H1 (cell line): ENCODE measurements around the gene MAST2.

Experiments used
- CTCF ChIP-seq, 3 experiments: IDR thresholded peaks; 1 replicate in 2 of 3; 2 replicates in 1 of 3; pipeline versions ENCODE4 v1.5.1 to v1.6.1; 2011; ENCODE audit warnings: low read length in 3 of 3, mild to moderate bottlenecking in 3 of 3, inconsistent platforms in 2 of 3, low read depth in 1 of 3, moderate library complexity in 1 of 3; ENCODE audit not compliant: insufficient read depth in 1 of 3; ENCODE audit errors: control extremely low read depth in 1 of 3
- EP300 ChIP-seq, 2 experiments: IDR thresholded peaks; 1 replicate in 1 of 2; 2 replicates in 1 of 2; pipeline ENCODE4 v1.6.1; 2011 to 2012; ENCODE audit warnings: low read depth in 2 of 2, low read length in 2 of 2, mild to moderate bottlenecking in 2 of 2, borderline replicate concordance in 1 of 2, inconsistent platforms in 1 of 2, moderate library complexity in 1 of 2
- EZH2 ChIP-seq: fragments of 200-600 bp; sonication (generic); IDR thresholded peaks from 2 replicates; pipeline ENCODE4 v1.7.1; 2012; ENCODE audit warnings: low read depth, mild to moderate bottlenecking, moderate library complexity, low read length, inconsistent platforms; ENCODE audit not compliant: severe bottlenecking
- GTF2F1 ChIP-seq: IDR thresholded peaks from 2 replicates; pipeline ENCODE4 v1.6.1; 2012; ENCODE audit warnings: low read depth, low read length, improper control_type of control experiment, borderline replicate concordance
- JUN ChIP-seq: IDR thresholded peaks from 2 replicates; pipeline ENCODE4 v1.6.1; 2011; ENCODE audit warnings: low read depth, mild to moderate bottlenecking, improper control_type of control experiment, low read length
- JUND ChIP-seq: IDR thresholded peaks from 2 replicates; pipeline ENCODE4 v1.6.1; 2011; ENCODE audit warnings: mild to moderate bottlenecking, improper control_type of control experiment, low read length
- PHF8 ChIP-seq: fragments of 200-600 bp; sonication (generic); conservative IDR thresholded peaks from 2 replicates; pipeline ENCODE4 v1.7.1; 2012; ENCODE audit warnings: low read depth, mild to moderate bottlenecking, inconsistent platforms, low read length, moderate library complexity
- POLR2A ChIP-seq, 2 experiments: IDR thresholded peaks; 1 replicate in 1 of 2; 2 replicates in 1 of 2; pipeline ENCODE4 v1.6.1; 2011; ENCODE audit warnings: low read depth in 2 of 2, low read length in 2 of 2, mild to moderate bottlenecking in 2 of 2; ENCODE audit errors: control extremely low read depth in 1 of 2

GRCh38 chr1:46041551-46041950, 238.1 kb downstream of the MAST2 start:
- TF ChIP-seq CTCF (IDR thresholded peaks at IDR 0.05; ENCODE audit: control extremely low read depth in 1 of 3, insufficient read depth in 1 of 3, low read depth in 1 of 3, low read length in 3 of 3) (no peak), JUND (no peak), GTF2F1 (no peak), EZH2 (no peak), POLR2A (IDR thresholded peaks at IDR 0.05; ENCODE audit: control extremely low read depth in 1 of 2, low read depth in 2 of 2, low read length in 2 of 2) (no peak), JUN (no peak), PHF8 (no peak), EP300 (IDR thresholded peaks at IDR 0.05; ENCODE audit: borderline replicate concordance in 1 of 2, low read depth in 2 of 2, low read length in 2 of 2) (no peak)
